Measurements from ENCODE around the gene NEXMIF.
"Not testable (repeated sequence)": the region's sequence is repeated elsewhere in the genome, so short reads cannot be mapped to it uniquely, and the experiment has no call there.

Gene NEXMIF

GRCh38 chrX:74865725-74866124 lies 59.5 kb downstream of the NEXMIF start:
- TF ChIP-seq ZNF274 (IDR thresholded peaks at IDR 0.05; ENCODE audit: low read depth, low read length): no peak
- H3K4me3 ChIP-seq (ENCODE audit: low read length): no peak overlapping the region

GRCh38 chrX:74853255-74853654 lies 72.0 kb downstream of the NEXMIF start:
- TF ChIP-seq ZNF274 (IDR thresholded peaks at IDR 0.05; ENCODE audit: low read depth, low read length): no peak
- H3K4me3 ChIP-seq (ENCODE audit: low read length): no peak overlapping the region

GRCh38 chrX:74835566-74835965 lies 89.7 kb downstream of the NEXMIF start:
- no peak for TF ChIP-seq ZNF274 (IDR thresholded peaks at IDR 0.05; ENCODE audit: low read depth, low read length)
- no peak overlapping the region for H3K4me3 ChIP-seq (ENCODE audit: low read length)

GRCh38 chrX:74819797-74820196 lies 105.5 kb downstream of the NEXMIF start:
- not testable (repeated sequence) for H3K4me3 ChIP-seq (ENCODE audit: low read length)

GRCh38 chrX:74814681-74815080 lies 110.6 kb downstream of the NEXMIF start:
- TF ChIP-seq ZNF274 (IDR thresholded peaks at IDR 0.05; ENCODE audit: low read depth, low read length): no peak
- H3K4me3 ChIP-seq (ENCODE audit: low read length): no peak overlapping the region

GRCh38 chrX:74804574-74804973 lies 120.7 kb downstream of the NEXMIF start:
- no peak for TF ChIP-seq ZNF274 (IDR thresholded peaks at IDR 0.05; ENCODE audit: low read depth, low read length)

GRCh38 chrX:74800062-74800461 lies 125.2 kb downstream of the NEXMIF start:
- no peak for TF ChIP-seq ZNF274 (IDR thresholded peaks at IDR 0.05; ENCODE audit: low read depth, low read length)
- H3K4me3 ChIP-seq (ENCODE audit: low read length): no peak overlapping the region

More at GRCh38 chrX:74804574-74804973, 120.7 kb downstream of the NEXMIF start:
- no peak overlapping the region for H3K4me3 ChIP-seq (ENCODE audit: low read length)

- H3K4me3 ChIP-seq (ENCODE audit: low read length): no peak overlapping the region
- TF ChIP-seq ZNF274 (IDR thresholded peaks at IDR 0.05; ENCODE audit: low read depth, low read length): no peak
Observed at GRCh38 chrX:74797338-74797887, 127.8 kb downstream of the NEXMIF start.

- TF ChIP-seq ZNF274 (IDR thresholded peaks at IDR 0.05; ENCODE audit: low read depth, low read length): no peak
- no peak overlapping the region for H3K4me3 ChIP-seq (ENCODE audit: low read length)
Observed at GRCh38 chrX:74788545-74789086, 136.6 kb downstream of the NEXMIF start.

- no peak overlapping the region for H3K4me3 ChIP-seq (ENCODE audit: low read length)
- TF ChIP-seq ZNF274 (IDR thresholded peaks at IDR 0.05; ENCODE audit: low read depth, low read length): no peak
Observed at GRCh38 chrX:74784629-74785028, 140.6 kb downstream of the NEXMIF start.

GRCh38 chrX:74781507-74782034 lies 143.7 kb downstream of the NEXMIF start:
- TF ChIP-seq ZNF274 (IDR thresholded peaks at IDR 0.05; ENCODE audit: low read depth, low read length): no peak
- no peak overlapping the region for H3K4me3 ChIP-seq (ENCODE audit: low read length)

- no peak for TF ChIP-seq ZNF274 (IDR thresholded peaks at IDR 0.05; ENCODE audit: low read depth, low read length)
- no peak overlapping the region for H3K4me3 ChIP-seq (ENCODE audit: low read length)
Observed at GRCh38 chrX:74779175-74779574, 146.1 kb downstream of the NEXMIF start.

GRCh38 chrX:74774988-74775387 lies 150.3 kb downstream of the NEXMIF start:
- no peak overlapping the region for H3K4me3 ChIP-seq (ENCODE audit: low read length)
- TF ChIP-seq ZNF274 (IDR thresholded peaks at IDR 0.05; ENCODE audit: low read depth, low read length): no peak

- TF ChIP-seq ZNF274 (IDR thresholded peaks at IDR 0.05; ENCODE audit: low read depth, low read length): no peak
- no peak overlapping the region for H3K4me3 ChIP-seq (ENCODE audit: low read length)
Observed at GRCh38 chrX:74736450-74736849, 188.8 kb downstream of the NEXMIF start.

GRCh38 chrX:74705269-74705668 lies 220.0 kb downstream of the NEXMIF start:
- H3K4me3 ChIP-seq (ENCODE audit: low read length): no peak overlapping the region
- TF ChIP-seq ZNF274 (IDR thresholded peaks at IDR 0.05; ENCODE audit: low read depth, low read length): no peak

GRCh38 chrX:74701343-74701742 lies 223.9 kb downstream of the NEXMIF start:
- not testable (repeated sequence) for H3K4me3 ChIP-seq (ENCODE audit: low read length)
